ENCODE data around the gene EML6.

Gene EML6

GRCh38 chr2:54871457-54872107 lies 148.1 kb downstream of the EML6 start:
- TF ChIP-seq REST (IDR thresholded peaks at IDR 0.05; ENCODE audit: insufficient read depth in 1 of 2, low read depth in 2 of 2, low read length in 2 of 2) (no peak), SIN3A (IDR thresholded peaks at IDR 0.05; ENCODE audit: borderline replicate concordance, insufficient read depth, low read length) (no peak), TAF1 (IDR thresholded peaks at IDR 0.05; ENCODE audit: borderline replicate concordance, insufficient read depth, low read length) (no peak), FOXP2 (optimal IDR thresholded peaks at IDR 0.05; ENCODE audit: borderline replicate concordance, extremely low read depth, extremely low read length, insufficient read depth) (no peak), POLR2AphosphoS5 (IDR thresholded peaks at IDR 0.05; ENCODE audit: low read depth, low read length) (no peak)

GRCh38 chr2:54872780-54873179 lies 149.3 kb downstream of the EML6 start:
- no peak for TF ChIP-seq REST (IDR thresholded peaks at IDR 0.05; ENCODE audit: insufficient read depth in 1 of 2, low read depth in 2 of 2, low read length in 2 of 2)
- TF ChIP-seq SIN3A (IDR thresholded peaks at IDR 0.05; ENCODE audit: borderline replicate concordance, insufficient read depth, low read length), result no peak
- TF ChIP-seq POLR2AphosphoS5 (IDR thresholded peaks at IDR 0.05; ENCODE audit: low read depth, low read length), result no peak
- TF ChIP-seq TAF1 (IDR thresholded peaks at IDR 0.05; ENCODE audit: borderline replicate concordance, insufficient read depth, low read length), result no peak
- no peak for TF ChIP-seq FOXP2 (optimal IDR thresholded peaks at IDR 0.05; ENCODE audit: borderline replicate concordance, extremely low read depth, extremely low read length, insufficient read depth)

- TF ChIP-seq TAF1 (IDR thresholded peaks at IDR 0.05; ENCODE audit: borderline replicate concordance, insufficient read depth, low read length), result no peak
- no peak for TF ChIP-seq POLR2AphosphoS5 (IDR thresholded peaks at IDR 0.05; ENCODE audit: low read depth, low read length)
- TF ChIP-seq REST (IDR thresholded peaks at IDR 0.05; ENCODE audit: insufficient read depth in 1 of 2, low read depth in 2 of 2, low read length in 2 of 2), result no peak
- TF ChIP-seq FOXP2 (optimal IDR thresholded peaks at IDR 0.05; ENCODE audit: borderline replicate concordance, extremely low read depth, extremely low read length, insufficient read depth), result no peak
- TF ChIP-seq SIN3A (IDR thresholded peaks at IDR 0.05; ENCODE audit: borderline replicate concordance, insufficient read depth, low read length), result no peak
These were observed 153.3 kb downstream of the EML6 start for GRCh38 chr2:54876764-54877163.

GRCh38 chr2:54878182-54878581 lies 154.7 kb downstream of the EML6 start:
- TF ChIP-seq TAF1 (IDR thresholded peaks at IDR 0.05; ENCODE audit: borderline replicate concordance, insufficient read depth, low read length) (no peak), REST (IDR thresholded peaks at IDR 0.05; ENCODE audit: insufficient read depth in 1 of 2, low read depth in 2 of 2, low read length in 2 of 2) (no peak)

- TF ChIP-seq POLR2AphosphoS5 (IDR thresholded peaks at IDR 0.05; ENCODE audit: low read depth, low read length), result no peak
- no peak for TF ChIP-seq SIN3A (IDR thresholded peaks at IDR 0.05; ENCODE audit: borderline replicate concordance, insufficient read depth, low read length)
- TF ChIP-seq TAF1 (IDR thresholded peaks at IDR 0.05; ENCODE audit: borderline replicate concordance, insufficient read depth, low read length), result no peak
- no peak for TF ChIP-seq REST (IDR thresholded peaks at IDR 0.05; ENCODE audit: insufficient read depth in 1 of 2, low read depth in 2 of 2, low read length in 2 of 2)
- no peak for TF ChIP-seq FOXP2 (optimal IDR thresholded peaks at IDR 0.05; ENCODE audit: borderline replicate concordance, extremely low read depth, extremely low read length, insufficient read depth)
These were observed 155.6 kb downstream of the EML6 start for GRCh38 chr2:54879032-54879431.
